Vagina (tissue), 2 donors: Measurements from ENCODE around the gene ARHGEF39.

Experiments
- POLR2A ChIP-seq, 2 donors: fragments of 450-650 bp; IDR thresholded peaks; one replicate each; pipeline ENCODE4 v1.6.1; 2017; ENCODE audit warnings: antibody characterized with exemption in 2 of 2, mild to moderate bottlenecking in 2 of 2, moderate library complexity in 2 of 2
- POLR2AphosphoS5 ChIP-seq, 2 donors: sonication (generic); formaldehyde crosslinking; IDR thresholded peaks; one replicate each; pipeline ENCODE4 v1.9.0; 2017; ENCODE audit warnings: antibody characterized with exemption in 2 of 2, mild to moderate bottlenecking in 2 of 2, low read depth in 1 of 2; ENCODE audit not compliant: insufficient read depth in 1 of 2
- TF ChIP-seq, protein P1 (sequence below), 3 experiments: fragments of 450-650 bp in 2 of 3; fragments of 200-600 bp in 1 of 3; sonication (generic) in 1 of 3; IDR thresholded peaks; one replicate each; pipeline ENCODE4 v1.5.1; 2017 to 2019; ENCODE audit warnings: antibody characterized with exemption in 3 of 3, mild to moderate bottlenecking in 2 of 3, moderate library complexity in 2 of 3

DNA sequence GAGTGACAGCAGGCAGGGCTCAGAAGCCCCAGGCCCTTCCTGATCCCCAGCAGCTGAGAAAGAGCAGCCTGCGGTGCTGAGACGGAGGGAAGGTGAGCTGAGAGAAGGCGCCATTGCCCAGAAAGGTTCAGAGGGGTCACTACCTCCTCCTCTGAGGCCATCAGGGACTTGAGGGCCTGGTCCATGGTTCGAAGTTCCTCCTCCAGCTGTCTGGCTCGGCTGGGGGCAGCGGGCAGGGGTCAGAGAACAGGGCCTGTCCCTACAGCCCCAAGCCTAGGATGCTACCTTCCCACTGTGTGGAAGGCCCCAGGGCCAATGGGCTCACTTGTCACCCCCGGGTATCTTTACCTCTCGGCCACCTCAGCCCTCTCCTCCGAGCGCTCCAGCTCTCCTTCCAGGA is 19.9 kb upstream of the ARHGEF39 start:
- TF ChIP-seq, protein P1, sequence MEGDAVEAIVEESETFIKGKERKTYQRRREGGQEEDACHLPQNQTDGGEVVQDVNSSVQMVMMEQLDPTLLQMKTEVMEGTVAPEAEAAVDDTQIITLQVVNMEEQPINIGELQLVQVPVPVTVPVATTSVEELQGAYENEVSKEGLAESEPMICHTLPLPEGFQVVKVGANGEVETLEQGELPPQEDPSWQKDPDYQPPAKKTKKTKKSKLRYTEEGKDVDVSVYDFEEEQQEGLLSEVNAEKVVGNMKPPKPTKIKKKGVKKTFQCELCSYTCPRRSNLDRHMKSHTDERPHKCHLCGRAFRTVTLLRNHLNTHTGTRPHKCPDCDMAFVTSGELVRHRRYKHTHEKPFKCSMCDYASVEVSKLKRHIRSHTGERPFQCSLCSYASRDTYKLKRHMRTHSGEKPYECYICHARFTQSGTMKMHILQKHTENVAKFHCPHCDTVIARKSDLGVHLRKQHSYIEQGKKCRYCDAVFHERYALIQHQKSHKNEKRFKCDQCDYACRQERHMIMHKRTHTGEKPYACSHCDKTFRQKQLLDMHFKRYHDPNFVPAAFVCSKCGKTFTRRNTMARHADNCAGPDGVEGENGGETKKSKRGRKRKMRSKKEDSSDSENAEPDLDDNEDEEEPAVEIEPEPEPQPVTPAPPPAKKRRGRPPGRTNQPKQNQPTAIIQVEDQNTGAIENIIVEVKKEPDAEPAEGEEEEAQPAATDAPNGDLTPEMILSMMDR (IDR thresholded peaks at IDR 0.05), result no peak
- TF ChIP-seq POLR2A (IDR thresholded peaks at IDR 0.05) (no peak), POLR2AphosphoS5 (IDR thresholded peaks at IDR 0.05; ENCODE audit: insufficient read depth in 1 of 2, low read depth in 1 of 2) (no peak)
